Aorta (tissue), 5 donors: ENCODE results near the gene PFKFB4. TPM values are rescaled to one million over a fixed set of nuclear protein-coding genes. Genes with fewer than 3 reads are reported as not detected.

Experiments
- ATAC-seq: fragments of 200-7000 bp; cut with Tn5 transposase; one replicate; pipeline ENCODE4 v1.9.1; 2022; ENCODE audit warnings: moderate library complexity; ENCODE audit not compliant: low FRiP score
- DNase-seq, 2 donors: peaks; one replicate each; pipeline ENCODE4 v3.0.0-alpha.2; 2020
- H3K27ac ChIP-seq, 2 donors: one replicate each; pipeline ENCODE4 v1.5.1; 2013; ENCODE audit warnings: low read length in 2 of 2, mild to moderate bottlenecking in 2 of 2, moderate library complexity in 2 of 2, control low read depth in 1 of 2, inconsistent platforms in 1 of 2, low read depth in 1 of 2
- H3K27me3 ChIP-seq, 2 donors: one replicate each; pipeline ENCODE4 v1.6.1; 2013; ENCODE audit warnings: control low read depth in 1 of 2, low read length in 1 of 2, mild to moderate bottlenecking in 1 of 2, moderate library complexity in 1 of 2; ENCODE audit not compliant: insufficient read depth in 2 of 2, control insufficient read depth in 1 of 2
- H3K36me3 ChIP-seq, 2 donors: one replicate each; pipeline ENCODE4 v1.6.1; 2013; ENCODE audit warnings: control low read depth in 1 of 2, low read length in 1 of 2, mild to moderate bottlenecking in 1 of 2; ENCODE audit not compliant: insufficient read depth in 2 of 2, control insufficient read depth in 1 of 2
- H3K4me1 ChIP-seq, 2 donors: one replicate each; pipeline ENCODE4 v1.6.1; 2013; ENCODE audit warnings: low read length in 2 of 2, control low read depth in 1 of 2, mild to moderate bottlenecking in 1 of 2, moderate library complexity in 1 of 2; ENCODE audit not compliant: insufficient read depth in 2 of 2, control insufficient read depth in 1 of 2
- H3K4me3 ChIP-seq, 2 donors: one replicate each; pipeline ENCODE4 v1.5.1; 2013; ENCODE audit warnings: low read length in 2 of 2, control low read depth in 1 of 2, mild to moderate bottlenecking in 1 of 2
- H3K9me3 ChIP-seq: one replicate; pipeline ENCODE4 v1.6.1; 2013; ENCODE audit warnings: mild to moderate bottlenecking, low read length; ENCODE audit not compliant: control insufficient read depth
- WGBS, 2 donors: extraction: QIAGEN DNeasy Blood & Tissue Kit; methylation state at CpG; one replicate each; pipeline ENCODE4 v1.1.7; 2013; 5-methylcytosine and 5-hydroxymethylcytosine counted together
- intact Hi-C, 2 donors: fragments of 100-400 bp; cut with DNase I; formaldehyde crosslinking; loops; one replicate each; pipeline versions ENCODE4 v1.14.2 to v1.15.0; 2022
- long read RNA-seq, 2 donors: library from polyadenylated mRNA; unstranded; transcript quantifications; one replicate each; pipeline ENCODE4 v2.0.0, GENCODE V29; 2020 to 2021
- polyA plus RNA-seq, 2 donors: library from polyadenylated mRNA; stranded (reverse); fragments of 200-250 nt; gene quantifications; one replicate each; pipeline ENCODE4 v1.2.3, GENCODE V29; 2013
- total RNA-seq, 2 donors: library from RNA; stranded (reverse); fragmentation: NEBNext Ultra II Directional; extraction: Animal tissue kit (Norgen Biotek cat#: 25700); gene quantifications; one replicate each; pipeline ENCODE4 v1.2.1, GENCODE V29; 2021
- donor health status: healthy with polysubstance abuse.
- donor health status: Bipolar disorder and iron deficiency.
- donor health status: DM: no; HTN: no; CAD: no.
- donor health status: DM: no; HTN: no; CAD: no.
- donor health status: DM: yes; HTN: yes; CAD: no.

The PFKFB4 gene
- 10 to 100 TPM in 1 of 2 donors, 1 to 10 TPM in 1; 7.2 to 14.6 TPM for total RNA-seq
- polyA plus RNA-seq: 1 to 10 TPM; 2.8 to 5.6 TPM
- long read RNA-seq, donor 1, partial matches to known transcripts: 0 of 6 reads
- long read RNA-seq, donor 1, other reads (novel, unspliced or antisense): 6 of 6 reads
- long read RNA-seq, donor 2, partial matches to known transcripts: 1 of 10 reads
- long read RNA-seq, donor 2, other reads (novel, unspliced or antisense): 7 of 10 reads

- ATAC-seq (peak; percentile 95), DNase-seq (peak; percentile 99 to 100)
- Histone ChIP-seq H3K4me3 (peak within 1 kb of the TSS; percentile 12 to 59), H3K36me3 (no peaks in the 10 kb centered on the region), H3K9me3 (no peaks in the 10 kb centered on the region), H3K4me1 (peaks cover 0 to 3% of the 10 kb centered on the region in 2 donors), H3K27me3 (no peaks in the 10 kb centered on the region), H3K27ac (peak within 1 kb of the TSS in 1 of 2 donors; percentile 29)
- WGBS, 2 donors: 0 to 1% methylated on average over 50 to 53 of the region's 53 CpGs
- intact Hi-C loops: loop anchor here in 1 of 2 donors (5.0 kb wide), 1 partner anchor 40 kb away; the partner anchor contains the start of gene COL7A1
Measured at GRCh38 chr3:48556796-48557626, at the start of gene PFKFB4. PFKFB4 (minus strand) TSS chr3:48556803; CDS start chr3:48556777, 26 bp downstream.

GRCh38 chr3:48601622-48601994 lies 45.0 kb upstream of the PFKFB4 start:
- no peak for DNase-seq

GRCh38 chr3:48600711-48601621 lies 44.4 kb upstream of the PFKFB4 start:
- Histone ChIP-seq H3K27me3 (no peaks in the 10 kb centered on the region), H3K36me3 (peaks cover 4 to 30% of the 10 kb centered on the region in 2 donors), H3K4me1 (no peaks in the 10 kb centered on the region), H3K4me3 (no peak overlapping the region), H3K9me3 (no peaks in the 10 kb centered on the region), H3K27ac (peak overlapping the region in 1 of 2 donors; percentile 4)
- DNase-seq (no peak), ATAC-seq (no peak)
- intact Hi-C loops: no loop called here
- WGBS, 2 donors: 91 to 94% methylated on average over 19 of the region's 19 CpGs

More at GRCh38 chr3:48601622-48601994, 45.0 kb upstream of the PFKFB4 start:
- ATAC-seq: no peak
- Histone ChIP-seq H3K4me1 (no peaks in the 10 kb centered on the region), H3K27me3 (no peaks in the 10 kb centered on the region), H3K27ac (peak overlapping the region in 1 of 2 donors; percentile 4), H3K4me3 (no peak overlapping the region), H3K36me3 (peaks cover 4 to 30% of the 10 kb centered on the region in 2 donors), H3K9me3 (no peaks in the 10 kb centered on the region)
- intact Hi-C loops: no loop called here
- WGBS, 2 donors: 45 to 46% methylated on average over 2 of the region's 2 CpGs

- DNase-seq: no peak
- Histone ChIP-seq H3K4me1 (no peaks in the 10 kb centered on the region), H3K27me3 (no peaks in the 10 kb centered on the region), H3K9me3 (no peaks in the 10 kb centered on the region), H3K36me3 (peaks cover 0 to 23% of the 10 kb centered on the region in 2 donors), H3K4me3 (no peak overlapping the region), H3K27ac (peak overlapping the region; percentile 70 to 80)
- no peak for ATAC-seq
- intact Hi-C loops: loop anchor here (5.0 kb wide), 2 partner anchors 38 to 42 kb away; partner anchors contain the start of genes PFKFB4 (in 1 of the 2) and SLC26A6 (in 1 of the 2)
- 76 to 80% methylated on average over 12 of the region's 12 CpGs for WGBS, 2 donors
Measured at GRCh38 chr3:48599509-48600285, 43.1 kb upstream of the PFKFB4 start.

- DNase-seq: no peak
- Histone ChIP-seq H3K4me3 (no peak overlapping the region), H3K27ac (peak overlapping the region; percentile 70 to 80), H3K27me3 (no peaks in the 10 kb centered on the region), H3K4me1 (no peaks in the 10 kb centered on the region), H3K36me3 (peaks cover 0 to 18% of the 10 kb centered on the region in 2 donors), H3K9me3 (no peaks in the 10 kb centered on the region)
- no peak for ATAC-seq
- intact Hi-C loops: loop anchor here (5.0 kb wide), 2 partner anchors 38 to 42 kb away; partner anchors contain the start of genes PFKFB4 (in 1 of the 2) and SLC26A6 (in 1 of the 2)
- 19% methylated on average over 11 of the region's 11 CpGs for WGBS, 2 donors
Measured at GRCh38 chr3:48599077-48599501, 42.5 kb upstream of the PFKFB4 start.

- H3K27ac ChIP-seq: peak overlapping the region; percentile 80 to 81
- DNase-seq (peak; percentile 78 to 91), ATAC-seq (peak; percentile 74)
- no peaks in the 10 kb centered on the region for H3K9me3 ChIP-seq
- H3K27me3 ChIP-seq: no peaks in the 10 kb centered on the region
- H3K36me3 ChIP-seq: peaks cover 0 to 17% of the 10 kb centered on the region in 2 donors
- H3K4me3 ChIP-seq: no peak overlapping the region
- H3K4me1 ChIP-seq: no peaks in the 10 kb centered on the region
- 4 to 5% methylated on average over 5 of the region's 5 CpGs for WGBS, 2 donors
- intact Hi-C loops: loop anchor here (5.0 kb wide), 2 partner anchors 39 to 41 kb away; partner anchors contain the start of genes PFKFB4 (in 1 of the 2) and SLC26A6 (in 1 of the 2)
Measured at GRCh38 chr3:48598323-48599076, 41.9 kb upstream of the PFKFB4 start.

GRCh38 chr3:48597408-48597800 lies 40.8 kb upstream of the PFKFB4 start:
- WGBS, 2 donors: 85 to 88% methylated on average over 6 of the region's 6 CpGs
- ATAC-seq (no peak), DNase-seq (no peak)
- Histone ChIP-seq H3K4me3 (no peak overlapping the region), H3K27ac (peak overlapping the region; percentile 71 to 81), H3K9me3 (no peaks in the 10 kb centered on the region), H3K4me1 (no peaks in the 10 kb centered on the region), H3K27me3 (no peaks in the 10 kb centered on the region), H3K36me3 (peaks cover 0 to 10% of the 10 kb centered on the region in 2 donors)
- intact Hi-C loops: loop anchor here (2.0 to 5.0 kb wide), 3 partner anchors 37 to 40 kb away; partner anchors contain the start of genes PFKFB4 (in 1 of the 2) and SLC26A6 (in 1 of the 2)
